ENCODE measurements around the gene OR10X1. TPM values are rescaled to one million over a fixed set of nuclear protein-coding genes. Genes with fewer than 3 reads are reported as not detected.

The OR10X1 gene, protein sequence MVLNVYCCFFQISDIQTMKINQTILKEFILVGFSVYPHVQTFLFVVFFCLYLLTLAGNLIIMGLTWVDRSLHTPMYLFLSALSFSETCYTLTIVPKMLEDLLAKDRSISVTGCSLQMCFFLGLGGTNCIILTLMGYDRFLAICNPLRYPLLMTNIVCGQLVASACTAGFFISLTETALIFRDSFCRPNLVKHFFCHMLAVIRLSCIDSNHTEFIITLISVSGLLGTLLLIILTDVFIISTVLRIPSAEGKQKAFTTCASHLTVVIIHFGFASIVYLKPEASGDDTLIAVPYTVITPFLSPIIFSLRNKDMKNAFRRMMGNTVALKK
- total RNA-seq: not detected

GRCh38 chr1:158579733-158580132 lies at the start of gene OR10X1:
Gene OR10X1 (minus strand): TSS chr1:158579899. CDS start chr1:158579899, 0 bp downstream.
- no peak for DNase-seq

GRCh38 chr1:158613764-158614163 lies 34.1 kb upstream of the OR10X1 start:
- no peak for DNase-seq

DNA sequence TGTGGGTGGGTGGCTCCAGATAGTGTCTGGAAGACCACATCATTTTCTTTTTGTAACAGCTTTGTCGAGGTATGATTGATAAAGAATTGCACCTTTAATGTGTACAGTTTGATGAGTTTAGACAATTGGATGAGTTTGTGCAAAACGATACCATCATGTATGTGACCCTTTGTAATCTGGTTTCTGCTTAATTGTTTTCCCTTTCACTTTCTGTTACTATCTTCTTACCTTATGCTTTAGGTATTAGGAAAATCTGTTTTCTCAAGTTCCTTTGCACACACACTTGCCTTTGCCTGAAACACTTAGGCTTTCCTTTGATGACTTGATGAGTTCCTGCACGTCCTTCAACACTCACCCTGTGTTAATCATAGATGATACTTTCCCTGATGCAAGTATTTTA lies 32.2 kb upstream of the OR10X1 start:
- no peak for DNase-seq

DNA sequence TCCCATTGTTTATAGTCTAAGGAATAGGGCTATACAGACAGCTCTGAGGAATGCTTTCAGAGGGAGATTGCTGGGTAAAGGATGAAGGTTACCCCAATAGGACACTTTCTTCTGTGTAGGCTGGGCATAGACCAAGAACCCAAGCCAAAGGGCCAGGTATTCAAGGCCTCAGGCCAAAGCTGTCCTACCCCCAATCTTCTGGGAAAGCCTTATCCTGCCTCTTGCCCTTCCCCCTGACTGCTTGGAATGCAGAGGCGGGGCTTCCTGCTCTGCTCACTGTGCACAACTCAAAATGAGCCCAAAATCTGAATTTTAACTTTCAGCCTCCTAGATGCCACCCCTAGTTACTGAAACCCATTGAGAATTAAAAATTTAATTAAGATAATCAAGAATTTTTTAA lies 27.6 kb upstream of the OR10X1 start:
- no peak for DNase-seq

DNA sequence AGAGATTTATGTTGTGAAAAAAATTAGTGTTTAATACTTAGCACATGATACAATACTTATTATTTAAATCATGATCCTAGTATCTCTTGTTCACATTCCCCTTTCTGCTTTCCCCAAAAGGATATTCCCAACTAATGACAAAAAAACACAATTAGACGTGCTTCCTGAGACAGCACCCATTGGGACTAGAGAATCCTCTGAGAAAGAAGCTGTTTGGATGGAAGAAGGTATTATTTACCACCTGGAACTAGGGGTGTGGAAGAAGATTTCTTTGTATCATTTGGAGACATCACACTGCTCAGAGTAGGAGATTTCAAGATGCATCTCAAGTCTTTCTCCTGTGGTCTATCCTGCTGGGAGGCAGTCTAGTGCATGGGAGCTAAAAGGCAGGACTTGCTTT lies 25.3 kb upstream of the OR10X1 start, which contains the start of gene OR10Z1:
TSS of gene OR10Z1 (plus strand) at position 301 of the 400 bp plus-strand sequence. CDS start 1,171 bp downstream, outside the sequence.
- DNase-seq: no peak

GRCh38 chr1:158600735-158601134 lies 21.0 kb upstream of the OR10X1 start:
- DNase-seq: no peak

DNA sequence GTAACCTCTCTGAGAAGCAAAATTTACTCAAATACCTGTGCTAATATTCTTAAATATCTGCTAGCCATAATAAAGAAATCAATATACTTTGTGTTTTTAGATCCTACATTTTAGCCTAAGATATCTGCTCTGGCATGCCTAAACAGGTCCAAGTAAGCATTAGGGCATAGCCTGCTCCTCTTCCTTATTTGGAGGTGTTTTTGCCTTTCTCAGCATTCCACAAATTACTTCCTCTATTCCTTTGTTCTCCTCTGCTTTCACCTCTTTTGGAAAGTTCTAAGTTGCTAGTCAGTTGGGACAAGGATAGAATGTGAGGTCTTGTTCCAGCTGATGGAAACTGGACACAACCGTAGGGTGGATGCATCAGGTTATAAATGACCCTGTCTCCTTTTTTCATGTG lies 7.2 kb upstream of the OR10X1 start:
- DNase-seq: no peak

DNA sequence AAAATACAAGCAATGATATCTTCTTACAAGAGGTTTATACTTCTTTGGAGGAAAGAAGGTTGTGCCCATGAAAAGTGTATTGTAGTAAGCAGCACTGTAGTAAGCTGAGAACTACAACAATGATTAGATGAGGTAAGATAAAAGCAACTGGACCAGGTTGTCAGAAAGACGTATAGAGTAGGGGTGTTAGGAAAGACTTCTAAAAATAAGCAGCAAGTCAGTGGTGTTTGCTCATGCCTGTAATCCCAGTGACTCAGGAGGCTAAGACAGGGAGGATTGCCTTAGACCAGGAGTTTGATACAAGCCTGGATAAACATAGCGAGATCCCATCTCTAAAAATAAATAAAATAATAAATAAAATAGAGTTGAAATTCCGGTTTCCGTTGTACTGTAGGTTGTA lies 4.3 kb upstream of the OR10X1 start:
- DNase-seq: no peak

- DNase-seq: no peak
Measured at GRCh38 chr1:158577561-158577960, 2.1 kb downstream of the OR10X1 start.

DNA sequence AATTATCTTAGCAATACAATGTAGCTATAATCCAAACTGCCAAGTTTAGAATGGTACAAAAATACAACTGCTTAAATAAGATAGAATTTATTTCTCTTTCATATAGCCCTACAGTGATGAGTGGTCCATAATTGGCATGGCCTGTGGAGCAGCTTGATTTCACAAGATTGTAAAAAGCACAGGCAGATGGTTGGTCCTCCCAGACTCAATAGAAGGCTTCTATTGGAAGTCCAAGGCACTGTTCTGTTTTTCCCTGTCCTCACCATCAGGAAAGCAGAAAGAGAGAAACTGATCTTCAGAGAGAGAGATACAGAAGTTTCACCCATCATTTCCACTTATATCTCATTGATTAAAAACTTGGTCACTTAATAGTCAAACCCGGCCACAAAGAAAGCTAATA lies 7.5 kb downstream of the OR10X1 start:
- DNase-seq: no peak

GRCh38 chr1:158570480-158570879 lies 9.2 kb downstream of the OR10X1 start, which contains the start of gene OR6P1:
Gene OR6P1 (minus strand): TSS chr1:158570580. CDS start chr1:158563604, 6,976 bp downstream.
- DNase-seq: no peak

DNA sequence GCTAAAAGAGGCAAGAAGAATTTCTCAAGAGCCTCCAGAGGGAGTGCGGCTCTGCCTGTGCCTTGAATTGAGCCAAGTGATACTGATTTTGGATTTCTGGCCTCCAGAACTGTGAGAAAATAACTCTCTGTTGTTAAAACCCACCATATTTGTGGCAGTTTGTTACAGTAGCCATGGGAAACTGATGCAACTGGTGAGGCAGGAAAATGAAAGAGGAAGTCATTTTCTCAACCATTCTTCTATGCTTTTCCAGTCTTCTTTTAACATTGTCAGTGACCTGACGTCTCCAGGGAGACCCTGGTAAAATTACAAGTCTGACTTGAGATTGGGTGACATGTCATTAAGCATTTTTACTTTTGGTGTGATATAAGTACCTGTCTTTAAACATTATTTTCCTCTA lies 15.1 kb downstream of the OR10X1 start:
- no peak for DNase-seq

GRCh38 chr1:158563853-158564252 lies 15.8 kb downstream of the OR10X1 start:
- DNase-seq: no peak

- no peak for DNase-seq
Measured at GRCh38 chr1:158559696-158560095, 20.0 kb downstream of the OR10X1 start.

DNA sequence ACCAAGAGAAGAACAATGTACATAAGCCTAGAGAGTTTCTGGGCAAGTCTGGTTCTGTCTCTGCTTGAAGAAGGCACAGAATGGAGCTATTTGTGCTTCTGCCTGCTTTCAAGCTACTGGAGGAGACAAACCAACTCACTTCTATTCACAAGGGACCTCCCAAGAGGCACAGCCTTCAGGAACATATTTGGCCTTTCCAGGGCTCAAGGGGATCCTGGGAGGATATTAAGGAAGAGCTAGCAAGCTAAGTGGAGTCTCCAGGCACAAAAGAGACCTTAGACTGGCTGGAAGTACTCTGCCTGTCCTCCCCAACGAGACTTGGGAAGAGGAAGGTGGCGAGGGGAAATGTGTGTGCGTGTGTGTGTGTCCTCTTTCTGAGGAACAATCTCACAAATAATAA lies 25.3 kb downstream of the OR10X1 start, which contains the start of gene OR6Y1:
TSS of gene OR6Y1 (minus strand) at position 54 of the 400 bp plus-strand sequence. CDS start 6,300 bp downstream, outside the sequence.
- no peak for DNase-seq

GRCh38 chr1:158552296-158552695 lies 27.4 kb downstream of the OR10X1 start:
- DNase-seq: no peak

DNA sequence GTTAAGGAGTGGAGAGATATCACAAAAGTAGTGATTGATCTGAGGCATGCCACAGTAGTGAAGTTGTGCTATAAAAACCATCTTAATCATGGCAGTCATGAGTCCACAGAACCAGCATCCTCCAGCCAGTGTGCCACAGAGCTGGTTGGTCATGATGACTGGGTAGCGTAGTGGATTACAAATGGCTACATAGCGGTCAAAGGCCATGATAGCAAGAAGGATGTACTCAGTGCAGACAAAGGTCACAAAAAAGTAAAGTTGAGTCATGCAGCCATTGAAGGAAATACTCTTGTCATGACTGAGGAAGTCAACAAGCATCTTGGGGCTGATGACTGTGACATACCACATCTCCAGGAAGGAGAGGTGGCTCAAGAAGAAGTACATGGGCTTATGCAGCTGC lies 32.2 kb downstream of the OR10X1 start:
- no peak for DNase-seq

DNA sequence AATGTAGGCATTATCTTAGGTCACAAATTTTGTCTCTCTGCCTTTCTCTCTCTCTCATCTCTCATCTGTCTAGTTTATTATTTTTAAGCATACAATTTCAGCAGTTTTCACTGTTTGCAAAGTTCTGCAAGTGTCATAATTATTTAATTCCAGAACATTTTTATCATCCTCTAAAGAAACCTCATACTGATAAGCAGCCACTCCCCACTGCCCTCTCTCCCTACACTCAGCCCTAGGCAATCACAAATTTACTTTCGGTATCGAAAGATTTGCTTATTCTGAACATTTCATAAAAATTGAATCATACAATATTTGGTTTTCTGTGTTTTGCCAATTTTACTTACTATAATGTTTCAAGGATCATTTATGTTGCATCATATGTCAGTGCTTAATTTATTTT lies 42.1 kb downstream of the OR10X1 start:
- DNase-seq: no peak

- no peak for DNase-seq
Measured at GRCh38 chr1:158534496-158534895, 45.2 kb downstream of the OR10X1 start.

Other genes with a start within 250 kb of the OR10X1 start
- gene CD1B, start 248.4 kb downstream of the OR10X1 start, total RNA-seq: not detected
- gene CD1E, start 226.0 kb downstream of the OR10X1 start, total RNA-seq: not detected
- gene OR10T2, start 180.4 kb downstream of the OR10X1 start, total RNA-seq: not detected
- not detected for gene OR10K2, start 153.7 kb downstream of the OR10X1 start, total RNA-seq
- gene OR10K1, start 118.1 kb downstream of the OR10X1 start, total RNA-seq: not detected
- gene OR10R2, start 107.7 kb downstream of the OR10X1 start, total RNA-seq: not detected
- not detected for gene OR6Y1, start 25.5 kb downstream of the OR10X1 start, total RNA-seq
- not detected for gene OR6P1, start 9.3 kb downstream of the OR10X1 start, total RNA-seq
- gene OR10Z1, start 25.4 kb upstream of the OR10X1 start, total RNA-seq: not detected
- 7.1 TPM for gene SPTA1, start 106.8 kb upstream of the OR10X1 start, total RNA-seq
- gene OR6K2, start 120.8 kb upstream of the OR10X1 start, total RNA-seq: not detected
- gene OR6K3, start 140.8 kb upstream of the OR10X1 start, total RNA-seq: not detected
- not detected for gene OR6K6, start 174.8 kb upstream of the OR10X1 start, total RNA-seq
- not detected for gene OR6N1, start 192.3 kb upstream of the OR10X1 start, total RNA-seq
- gene OR6N2, start 201.3 kb upstream of the OR10X1 start, total RNA-seq: not detected

Data from tongue (tissue), 2 donors.